GM12878 (cell line): Measurements from ENCODE around the gene KISS1. TPM values are rescaled to one million over a fixed set of nuclear protein-coding genes. Genes with fewer than 3 reads are reported as not detected.

Experiments used
- ATAC-seq: fragments of 200-7000 bp; cut with Tn5 transposase; 3 replicates; pipeline ENCODE4 v1.9.1; 2020; ENCODE audit warnings: mild to moderate bottlenecking, moderate library complexity
- BruUV-seq: library from RNA; stranded (reverse); fragments of 400-500 nt; replicated peaks from 2 replicates; lab custom pipeline; 2021; lab: Mats Ljungman, UMichigan
- CTCF ChIA-PET: fragments of 300-600 bp; sonication (Branson Sonifier 250); formaldehyde crosslinking; extraction: SDS; loops from one replicate; lab custom pipeline; 2021; ENCODE audit warnings: inconsistent platforms; lab: Yijun Ruan, JAX
- POLR2A ChIA-PET: fragments of 350-600 bp; formaldehyde crosslinking; extraction: SDS; loops from one replicate; lab custom pipeline; 2021; ENCODE audit warnings: inconsistent platforms; lab: Charles Lee
- RAD21 ChIA-PET: fragments of 300-600 bp; sonication (Branson Sonifier 250); formaldehyde crosslinking; loops from one replicate; lab custom pipeline; 2023; ENCODE audit warnings: antibody characterized with exemption; ENCODE audit not compliant: unreplicated experiment; lab: Charles Lee
- SMC1A ChIA-PET: fragments of 300-600 bp; sonication (Branson Sonifier 250); formaldehyde crosslinking; loops from one replicate; lab custom pipeline; 2023; ENCODE audit not compliant: unreplicated experiment, uncharacterized antibody; lab: Charles Lee
- DNase-seq: peaks from one replicate; pipeline ENCODE4 v3.0.0-alpha.2; 2011; ENCODE audit warnings: low read depth, low spot score
- FAIRE-seq: peaks from 3 replicates; lab custom pipeline; 2011; peaks lifted over from hg19 to GRCh38; lab: Jason Lieb, UNC
- H2AFZ ChIP-seq: 2 replicates; pipeline ENCODE4 v1.6.0; 2011; ENCODE audit warnings: low read depth, low read length, control low read depth; ENCODE audit not compliant: control insufficient read depth
- H3K27ac ChIP-seq: 2 replicates; pipeline ENCODE4 v1.5.1; 2011; ENCODE audit warnings: control low read depth; ENCODE audit not compliant: control insufficient read depth, insufficient read depth
- H3K27me3 ChIP-seq, 2 experiments: replicated peaks in 1 of 2; 2 replicates each; pipeline versions ENCODE4 v1.6.0 to v1.6.1; 2011; ENCODE audit warnings: low read length in 1 of 2; ENCODE audit not compliant: control insufficient read depth in 2 of 2, insufficient read depth in 2 of 2
- H3K36me3 ChIP-seq, 2 experiments: 2 replicates each; pipeline ENCODE4 v1.5.1; 2011; ENCODE audit warnings: low read length in 1 of 2; ENCODE audit not compliant: control insufficient read depth in 2 of 2, insufficient read depth in 2 of 2
- H3K4me1 ChIP-seq: 2 replicates; pipeline ENCODE4 v1.6.1; 2011; ENCODE audit warnings: mild to moderate bottlenecking, low read length, moderate library complexity, mixed read lengths; ENCODE audit not compliant: control insufficient read depth, insufficient read depth
- H3K4me2 ChIP-seq: 2 replicates; pipeline ENCODE4 v1.6.0; 2011; ENCODE audit warnings: control low read depth; ENCODE audit not compliant: control insufficient read depth, insufficient read depth
- H3K4me3 ChIP-seq: fragments of 200-600 bp; sonication (generic); 2 replicates; pipeline ENCODE4 v1.5.1; 2016
- H3K79me2 ChIP-seq: 2 replicates; pipeline ENCODE4 v1.6.0; 2011; ENCODE audit warnings: low read length; ENCODE audit not compliant: control insufficient read depth, insufficient read depth
- H3K9ac ChIP-seq: 2 replicates; pipeline ENCODE4 v1.8.0; 2011; ENCODE audit warnings: low read length, control low read depth, mixed read lengths; ENCODE audit not compliant: control insufficient read depth, insufficient read depth
- H3K9me3 ChIP-seq: replicated peaks from 3 replicates; pipeline ENCODE4 v1.5.1; 2011; ENCODE audit warnings: mild to moderate bottlenecking, low read length; ENCODE audit not compliant: control insufficient read depth, insufficient read depth
- H4K20me1 ChIP-seq: 2 replicates; pipeline ENCODE4 v1.6.0; 2011; ENCODE audit not compliant: control insufficient read depth, insufficient read depth
- ATF7 ChIP-seq: fragments of 450-650 bp; IDR thresholded peaks from 2 replicates; pipeline ENCODE4 v1.6.1; 2016; ENCODE audit warnings: low read depth, mild to moderate bottlenecking
- BMI1 ChIP-seq: fragments of 450-650 bp; IDR thresholded peaks from 2 replicates; pipeline ENCODE4 v1.6.1; 2016; ENCODE audit warnings: mild to moderate bottlenecking, moderate library complexity, borderline replicate concordance
- CHD4 ChIP-seq: fragments of 200-600 bp; sonication (generic); IDR thresholded peaks from 2 replicates; pipeline ENCODE4 v1.6.1; 2016; ENCODE audit warnings: mild to moderate bottlenecking
- ESRRA ChIP-seq: IDR thresholded peaks from 2 replicates; pipeline ENCODE4 v1.6.1; 2012; ENCODE audit warnings: mild to moderate bottlenecking, low read length, improper control_type of control experiment
- HDGF ChIP-seq: fragments of 450-650 bp; IDR thresholded peaks from 2 replicates; pipeline ENCODE4 v1.6.1; 2016; ENCODE audit warnings: antibody characterized with exemption
- MXI1 ChIP-seq: fragments of 150-350 bp; IDR thresholded peaks from 2 replicates; pipeline ENCODE4 v1.6.1; 2011; ENCODE audit warnings: low read depth, mild to moderate bottlenecking, inconsistent platforms, low read length, improper control_type of control experiment
- PAX8 ChIP-seq: fragments of 450-650 bp; IDR thresholded peaks from 2 replicates; pipeline ENCODE4 v1.6.1; 2017; ENCODE audit warnings: mild to moderate bottlenecking, moderate library complexity
- POLR2A ChIP-seq: IDR thresholded peaks from 2 replicates; pipeline ENCODE4 v1.6.1; 2011; ENCODE audit warnings: low read depth, mild to moderate bottlenecking, low read length
- POU2F2 ChIP-seq: IDR thresholded peaks from 3 replicates; pipeline ENCODE4 v1.6.1; 2011; ENCODE audit warnings: low read depth, mild to moderate bottlenecking, low read length, borderline replicate concordance
- STAT1 ChIP-seq: fragments of 450-650 bp; conservative IDR thresholded peaks from 2 replicates; pipeline ENCODE4 v1.6.1; 2014; ENCODE audit warnings: antibody characterized with exemption, mild to moderate bottlenecking
- TCF3 ChIP-seq: IDR thresholded peaks from 2 replicates; pipeline ENCODE4 v1.6.1; 2012; ENCODE audit warnings: low read depth, mild to moderate bottlenecking, low read length, borderline replicate concordance; ENCODE audit not compliant: insufficient read depth
- TCF7 ChIP-seq: IDR thresholded peaks from 2 replicates; pipeline ENCODE4 v1.6.1; 2014; ENCODE audit warnings: antibody characterized with exemption, borderline replicate concordance
- ZBED1 ChIP-seq: IDR thresholded peaks from 2 replicates; pipeline ENCODE4 v1.6.1; 2016; ENCODE audit warnings: borderline replicate concordance
- ZNF622 ChIP-seq: fragments of 450-650 bp; IDR thresholded peaks from 2 replicates; pipeline ENCODE4 v1.6.1; 2017; ENCODE audit warnings: mild to moderate bottlenecking, inconsistent platforms
- ZSCAN29 ChIP-seq: fragments of 450-650 bp; IDR thresholded peaks from 2 replicates; pipeline ENCODE4 v1.6.1; 2017; ENCODE audit warnings: mild to moderate bottlenecking, moderate library complexity
- WGBS: methylation state at CpG from one replicate; pipeline ENCODE4 v1.1.6; 2016; ENCODE audit warnings: low lambda C conversion rate; ENCODE audit not compliant: insufficient replicate concordance, insufficient coverage; ENCODE audit errors: missing lambda C conversion rate; 5-methylcytosine and 5-hydroxymethylcytosine counted together
- in situ Hi-C: fragments of 300-500 bp; cut with MboI; formaldehyde crosslinking; loops from 9 replicates; pipeline ENCODE4 v1.14.3; 2018; ENCODE audit warnings: mixed read lengths
- intact Hi-C: fragments of 100-400 bp; cut with micrococcal nuclease; formaldehyde crosslinking; loops from one replicate; pipeline ENCODE4 v1.14.2; 2022; ENCODE audit not compliant: unreplicated experiment
- polyA plus RNA-seq, 11 experiments: library from polyadenylated mRNA; depleted of rRNA in 4 of 11; unstranded in 6 of 11; stranded (reverse) in 5 of 11; fragments of >200 nt; fragmentation: Nextera tagmentation in 4 of 11; fragmentation: Illumina TruSeq in 1 of 11; extraction: Ambion mirVana in 4 of 11; extraction: Trizol in 1 of 11; gene quantifications; 1 replicate in 1 of 11; 2 replicates in 10 of 11; pipeline versions ENCODE4 v1.2.1 to v1.2.3, GENCODE V29; 2011 to 2016; ENCODE audit warnings: inconsistent platforms in 2 of 11, missing spikeins in 2 of 11, low read depth in 1 of 11
- total RNA-seq, 4 experiments: library from RNA; depleted of rRNA in 3 of 4; stranded (reverse); fragments of >200 nt in 3 of 4; fragmentation: Illumina TruSeq in 1 of 4; extraction: Trizol in 1 of 4; gene quantifications; 2 replicates each; pipeline versions ENCODE4 v1.2.1 to v1.2.3, GENCODE V29; 2013 to 2021

KISS1 gene
- total and polyA plus RNA-seq, 10 of the 15 experiments (the other 5 are each of a cell fraction or from before 2014, with no cell fraction given) = not detected

DNA sequence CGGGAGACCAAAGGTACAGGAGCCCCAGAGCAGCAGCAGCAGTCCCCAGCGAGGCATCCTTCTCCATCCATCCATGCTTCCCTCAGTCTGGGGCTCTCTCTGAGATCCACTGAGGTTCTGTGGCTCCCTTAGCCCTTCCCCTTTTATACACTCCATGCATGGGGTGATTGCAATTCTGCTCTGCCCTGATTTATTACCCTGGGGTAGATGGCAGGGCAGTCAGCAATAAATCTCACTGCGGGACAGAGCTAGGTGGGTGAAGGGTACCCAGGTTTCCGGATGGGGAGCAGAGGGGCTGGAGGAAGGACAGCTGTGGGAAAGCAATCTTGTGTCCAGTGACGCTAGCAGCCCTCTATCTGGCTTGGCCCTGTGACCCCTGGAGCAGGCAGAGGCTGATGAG is 30.1 kb downstream of the KISS1 start, which contains the start of gene REN:
Gene REN, minus strand, starts transcription at position 119 of the 400 bp plus-strand sequence. Its CDS starts 44 bp downstream, at position 75.
- no peak within 1 kb of the TSS for H3K27ac ChIP-seq
- no peaks in the 10 kb centered on the region for H3K4me1 ChIP-seq
- FAIRE-seq (no peak), DNase-seq (no peak), ATAC-seq (no peak)
- no peak within 1 kb of the TSS for H3K4me2 ChIP-seq
- H3K9ac ChIP-seq = no peak within 1 kb of the TSS
- H3K4me3 ChIP-seq = no peak within 1 kb of the TSS
- H3K27me3 ChIP-seq = no peaks in the 10 kb centered on the region; a peak in 1 of 4 replicates
- POLR2A ChIA-PET = interaction anchor here (0.5 kb wide), 1 partner anchor 320 kb away, joined by 3 read pairs; no protein-coding TSS in a partner anchor
- BruUV-seq = no TSS peak
- SMC1A ChIA-PET = interaction anchor here (1.1 to 9.1 kb wide), 5 partner anchors 10 to 232 kb away, joined by 3 to 97 read pairs (median 7); partner anchors contain the start of gene PLEKHA6
- no peak within 1 kb of the TSS for H2AFZ ChIP-seq
- CTCF ChIA-PET = interaction anchor here (0.6 to 9.3 kb wide), 9 partner anchors 10 to 337 kb away, joined by 3 to 195 read pairs (median 4); partner anchors contain the start of gene PLEKHA6
- H3K36me3 ChIP-seq = no peaks in the 10 kb centered on the region
- RAD21 ChIA-PET = interaction anchor here (2.5 kb wide), 1 partner anchor 196 kb away, joined by 12 read pairs; no protein-coding TSS in a partner anchor
- H3K9me3 ChIP-seq = peaks cover 8% of the 10 kb centered on the region; the same call in 2 of the 3 replicates
- 16% methylated on average over 5 of the region's 5 CpGs for WGBS
- TF ChIP-seq HDGF = no peak
- no peak for TF ChIP-seq ESRRA
- no peak for TF ChIP-seq TCF7
- no peak for TF ChIP-seq ATF7
- no peak for TF ChIP-seq TCF3
- no peak for TF ChIP-seq STAT1
- TF ChIP-seq ZSCAN29 = no peak
- no peak for TF ChIP-seq ZBED1
- no peak for TF ChIP-seq ZNF622
- TF ChIP-seq PAX8 = no peak
- no peak for TF ChIP-seq MXI1
- no peak for TF ChIP-seq POLR2A
- no peak for TF ChIP-seq BMI1
- TF ChIP-seq POU2F2 = no peak
- no peak for TF ChIP-seq CHD4
- in situ Hi-C loops (loop anchor here (5.0 to 10.0 kb wide), 3 partner anchors 41 to 339 kb away; no protein-coding TSS in a partner anchor), intact Hi-C loops (loop anchor here (10.0 kb wide), 2 partner anchors 229 to 339 kb away; no protein-coding TSS in a partner anchor)
- H3K79me2 ChIP-seq = no peaks in the 10 kb centered on the region
- no peaks in the 10 kb centered on the region for H4K20me1 ChIP-seq
